Brain microvascular endothelial cell (primary cell): ENCODE results near the gene GAB3.

Experiments
- DNase-seq: peaks from one replicate; pipeline ENCODE4 v3.0.0-alpha.2; 2020
- H3K27ac ChIP-seq: fragments of 250-450 bp; sonication (Bioruptor Pico); 2 replicates; pipeline ENCODE4 v1.5.1; 2020; ENCODE audit warnings: mild to moderate bottlenecking, moderate library complexity
- H3K27me3 ChIP-seq: fragments of 250-450 bp; sonication (Bioruptor Pico); replicated peaks from 2 replicates; pipeline ENCODE4 v1.5.1; 2020; ENCODE audit warnings: mild to moderate bottlenecking
- H3K36me3 ChIP-seq: fragments of 250-450 bp; sonication (Bioruptor Pico); replicated peaks from 2 replicates; pipeline ENCODE4 v1.5.1; 2020; ENCODE audit warnings: mild to moderate bottlenecking
- H3K4me3 ChIP-seq: 2 replicates; pipeline ENCODE4 v1.5.1; 2011; ENCODE audit warnings: low read depth, mild to moderate bottlenecking, control low read depth, low read length, moderate library complexity
- CTCF ChIP-seq: IDR thresholded peaks from 2 replicates; pipeline ENCODE4 v1.5.1; 2011; ENCODE audit warnings: low read depth, mild to moderate bottlenecking, moderate library complexity, low read length, control low read depth, inconsistent platforms; ENCODE audit errors: missing control alignments
- in situ Hi-C: cut with HindIII; loops from 2 replicates; pipeline ENCODE4 v1.10.0; 2017; ENCODE audit warnings: low sequenced_read_pairs, low pct_ligation_motif_present

The GAB3 gene

DNA sequence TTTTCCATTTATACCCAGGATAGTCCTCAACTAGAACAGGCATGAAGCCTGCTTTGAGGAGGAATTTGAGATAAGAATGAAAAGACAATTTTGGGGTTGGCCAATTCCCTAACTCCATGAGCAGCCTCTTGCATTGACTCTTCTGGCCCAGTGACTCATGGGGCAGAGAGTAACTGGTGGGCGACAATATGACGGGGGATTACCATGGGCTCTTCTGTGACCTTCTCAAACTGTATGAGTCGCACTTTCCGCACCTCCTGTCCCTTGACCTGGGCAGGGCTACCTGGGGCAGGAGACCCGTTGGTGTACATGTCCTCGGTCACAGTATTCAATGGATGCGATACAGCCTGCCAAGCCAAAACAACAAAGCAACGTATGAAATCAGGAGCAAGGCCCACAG lies 41.1 kb upstream of the GAB3 start:
- Histone ChIP-seq H3K27me3 (no peaks in the 10 kb centered on the region), H3K27ac (no peak overlapping the region), H3K36me3 (no peaks in the 10 kb centered on the region), H3K4me3 (no peak overlapping the region)
- TF ChIP-seq CTCF = no peak
- DNase-seq = no peak
- in situ Hi-C loops = no loop called here

GRCh38 chrX:154791467-154791866 lies 40.6 kb upstream of the GAB3 start:
- in situ Hi-C loops = no loop called here
- DNase-seq = no peak
- Histone ChIP-seq H3K4me3 (no peak overlapping the region), H3K27me3 (no peaks in the 10 kb centered on the region), H3K36me3 (no peaks in the 10 kb centered on the region), H3K27ac (no peak overlapping the region)
- no peak for TF ChIP-seq CTCF

GRCh38 chrX:154785716-154786115 lies 34.8 kb upstream of the GAB3 start:
- no peak for DNase-seq
- no peak for TF ChIP-seq CTCF
- no peaks in the 10 kb centered on the region for H3K27me3 ChIP-seq
- no peak overlapping the region for H3K27ac ChIP-seq
- no peaks in the 10 kb centered on the region for H3K36me3 ChIP-seq
- no peak overlapping the region for H3K4me3 ChIP-seq
- in situ Hi-C loops = no loop called here

DNA sequence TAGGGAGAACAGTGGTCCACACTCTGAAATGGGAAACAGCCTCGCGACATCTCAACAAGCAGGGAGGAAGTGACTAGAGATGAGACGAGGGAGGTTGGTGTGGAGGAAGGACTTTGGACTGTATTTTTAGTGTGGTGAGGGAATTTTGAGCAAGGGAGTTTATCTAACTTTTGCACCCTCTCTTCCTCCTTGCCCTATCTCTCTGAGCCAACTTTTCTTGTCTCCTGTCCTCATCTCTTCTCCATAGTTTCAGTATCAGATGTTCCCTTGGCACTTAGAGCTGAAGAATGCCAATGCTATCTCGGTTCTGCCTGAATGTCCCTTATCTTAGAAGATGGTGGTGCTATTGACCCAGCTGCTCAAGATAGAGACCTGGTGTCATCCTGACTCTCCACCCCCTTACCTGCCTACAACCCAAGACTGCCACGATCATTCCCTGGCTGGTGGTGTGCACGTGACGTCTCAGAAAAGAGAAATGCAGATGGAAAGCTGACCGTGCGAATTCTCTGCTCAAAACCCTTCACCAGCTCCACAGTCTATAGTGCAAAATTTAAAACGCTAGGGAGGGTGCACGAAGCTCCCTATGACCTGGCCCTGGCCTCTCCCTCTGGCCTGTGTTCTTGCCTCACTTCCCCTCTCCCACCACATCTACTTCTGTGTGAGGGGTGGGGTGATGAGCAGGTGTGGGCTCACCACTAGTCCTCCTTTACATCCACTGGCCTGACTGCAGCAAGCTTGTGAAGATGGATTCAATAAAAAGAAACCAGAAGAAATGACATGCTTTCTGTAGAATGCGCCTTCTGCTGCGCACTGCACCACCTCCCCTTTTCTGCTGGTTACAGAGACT lies 33.5 kb upstream of the GAB3 start:
- no peak overlapping the region for H3K4me3 ChIP-seq
- no peak overlapping the region for H3K27ac ChIP-seq
- no peak for TF ChIP-seq CTCF
- no peaks in the 10 kb centered on the region for H3K27me3 ChIP-seq
- in situ Hi-C loops = no loop called here
- DNase-seq = no peak
- no peaks in the 10 kb centered on the region for H3K36me3 ChIP-seq

DNA sequence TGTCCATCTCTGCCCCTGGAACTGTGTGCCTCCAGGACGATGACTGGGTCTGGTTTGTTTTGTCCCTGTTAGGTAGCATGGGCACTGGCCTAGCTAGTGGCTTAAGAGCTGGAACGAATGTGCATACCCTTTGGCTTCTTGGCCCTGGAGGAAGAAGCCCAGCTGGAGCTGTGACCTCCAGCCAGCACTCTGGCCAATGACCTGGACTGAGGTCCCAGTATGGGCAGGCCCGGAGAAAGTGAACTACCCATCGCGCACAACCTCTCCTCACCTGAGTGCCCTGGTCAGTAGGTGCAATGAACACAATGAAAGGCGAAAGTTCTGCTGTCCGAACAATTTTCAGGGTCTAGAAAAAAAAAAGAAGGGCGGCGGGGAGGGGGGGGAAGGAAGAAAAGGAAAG lies 30.1 kb upstream of the GAB3 start:
- Histone ChIP-seq H3K27me3 (no peaks in the 10 kb centered on the region), H3K4me3 (no peak overlapping the region), H3K27ac (no peak overlapping the region), H3K36me3 (peaks cover 1% of the 10 kb centered on the region)
- DNase-seq = no peak
- in situ Hi-C loops = no loop called here
- no peak for TF ChIP-seq CTCF

GRCh38 chrX:154779261-154779660 lies 28.4 kb upstream of the GAB3 start:
- H3K27me3 ChIP-seq = no peaks in the 10 kb centered on the region
- DNase-seq = no peak
- H3K27ac ChIP-seq = no peak overlapping the region
- no peak overlapping the region for H3K4me3 ChIP-seq
- in situ Hi-C loops = no loop called here
- H3K36me3 ChIP-seq = peaks cover 15% of the 10 kb centered on the region
- no peak for TF ChIP-seq CTCF
